Placental epithelial cell (primary cell): ENCODE data around the gene SPATA21. TPM values are rescaled to one million over a fixed set of nuclear protein-coding genes. Genes with fewer than 3 reads are reported as not detected.

Experiments used
- total RNA-seq: library from RNA; depleted of rRNA; stranded (reverse); fragments of >200 nt; gene quantifications from 2 replicates; pipeline ENCODE4 v1.2.3, GENCODE V29; 2012

Gene SPATA21, protein sequence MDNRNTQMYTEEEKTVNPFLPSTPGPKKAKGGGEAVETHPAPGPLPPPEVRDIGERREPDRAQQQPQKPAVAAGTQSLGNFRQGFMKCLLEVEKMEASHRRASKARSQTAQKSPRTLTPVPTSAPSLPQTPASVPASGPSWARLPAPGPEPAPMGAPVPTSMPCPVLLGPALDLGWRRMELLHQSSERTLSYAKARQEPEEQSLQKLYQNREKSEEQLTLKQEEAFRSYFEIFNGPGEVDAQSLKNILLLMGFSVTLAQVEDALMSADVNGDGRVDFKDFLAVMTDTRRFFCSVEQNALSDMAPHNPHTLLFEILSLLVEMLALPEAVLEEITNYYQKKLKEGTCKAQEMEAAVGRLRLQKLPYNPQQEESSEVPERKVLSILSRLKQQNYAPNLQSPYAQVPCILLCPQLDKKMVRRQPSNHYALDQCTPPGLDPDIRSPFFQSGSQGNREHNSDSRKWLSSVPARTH
- not detected in 2 replicates for total RNA-seq

DNA sequence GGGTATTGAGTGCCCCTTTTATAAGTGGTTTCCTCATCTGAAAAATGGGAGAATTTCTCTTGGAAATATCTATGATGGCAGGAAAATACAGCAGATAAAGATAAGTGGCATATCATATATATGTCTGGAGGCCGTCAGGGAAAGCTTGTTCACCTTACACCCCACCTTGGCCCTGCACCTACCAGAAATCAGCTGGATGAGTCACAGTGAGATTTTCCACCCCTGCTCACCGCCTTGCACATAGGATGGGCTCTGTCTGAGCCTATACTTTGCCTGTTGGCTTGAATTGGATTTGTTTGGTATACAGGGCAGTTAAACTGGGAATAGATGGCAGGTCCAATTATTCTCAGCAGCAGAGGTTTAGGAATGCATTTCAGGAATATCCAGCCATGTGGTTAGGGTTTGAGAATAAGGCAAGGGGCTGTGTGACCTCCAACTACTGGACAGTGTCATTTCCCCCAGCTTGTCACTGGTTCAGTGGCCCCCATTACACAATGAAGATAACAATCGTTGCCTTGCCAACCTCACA lies at the start of gene SPATA21:
TSS of gene SPATA21 (minus strand) at position 479 of the 529 bp plus-strand sequence. CDS start 6,053 bp downstream, outside the sequence.

DNA sequence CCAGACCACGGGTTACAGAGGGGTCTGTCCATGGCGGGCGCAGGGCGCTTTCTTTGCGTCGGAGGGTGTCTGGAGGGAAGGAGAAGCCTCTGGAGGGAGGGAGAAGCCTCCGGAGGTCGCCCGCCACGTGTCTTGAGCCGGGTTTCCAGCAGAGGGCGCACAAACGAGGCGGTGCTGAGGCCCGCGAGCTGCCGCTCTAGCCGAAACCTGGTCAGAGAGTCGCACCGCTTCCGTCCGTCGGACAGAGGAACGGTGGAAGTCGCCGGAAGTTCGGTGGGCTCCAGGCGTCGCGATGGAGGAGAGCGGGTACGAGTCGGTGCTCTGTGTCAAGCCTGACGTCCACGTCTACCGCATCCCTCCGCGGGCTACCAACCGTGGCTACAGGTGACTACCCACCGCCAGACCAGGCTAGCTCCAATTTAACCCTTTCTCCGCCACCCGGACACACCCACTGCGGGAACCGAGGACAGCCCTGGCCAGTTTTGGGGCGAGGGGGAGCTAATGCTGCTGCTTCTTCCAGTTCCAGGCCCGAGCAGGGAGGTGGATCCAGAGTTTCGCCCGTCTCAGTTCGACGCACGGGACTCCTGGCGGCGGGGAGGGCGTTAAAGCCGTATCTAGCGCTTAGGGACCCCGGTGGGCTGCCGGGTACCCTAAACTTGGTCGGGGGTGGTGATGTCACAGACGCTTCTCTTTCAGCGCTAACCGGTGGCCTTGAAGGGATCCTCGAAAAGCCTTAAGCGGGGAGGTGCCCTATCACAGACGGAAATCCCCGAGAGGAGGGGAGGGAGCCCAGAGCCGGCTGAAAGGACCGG lies 3.5 kb upstream of the SPATA21 start, which contains the start of gene NECAP2:
TSS of gene NECAP2 (plus strand) at position 255 of the 812 bp plus-strand sequence. CDS start at position 293, 38 bp downstream.

DNA sequence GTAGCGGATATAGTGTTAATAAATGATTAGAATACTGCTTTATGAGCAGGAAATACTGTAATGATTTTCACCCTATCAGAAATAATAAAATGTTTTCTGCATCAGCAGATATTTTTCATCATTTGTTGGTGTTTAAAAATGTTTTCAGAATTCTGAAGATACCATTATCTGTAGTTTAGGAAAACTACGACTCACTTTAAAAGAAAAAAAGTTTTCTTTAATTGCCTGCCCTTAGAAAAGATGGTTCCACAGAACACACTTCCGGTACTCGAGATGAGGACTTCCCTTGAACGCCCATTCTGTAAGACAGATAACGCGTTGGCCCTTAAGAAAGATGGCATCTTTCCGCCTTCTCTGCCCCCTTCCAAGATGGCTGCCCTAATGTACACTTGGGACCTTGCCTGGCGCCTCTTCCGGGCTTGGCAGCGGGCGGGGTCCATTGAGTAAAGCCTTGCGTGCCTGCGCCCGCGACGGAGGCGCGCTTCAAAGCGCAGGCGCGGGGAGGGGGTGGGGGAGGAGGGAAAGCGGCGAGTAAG lies 70.4 kb downstream of the SPATA21 start, which contains the start of gene SZRD1:
TSS of gene SZRD1 (plus strand) at position 521 of the 536 bp plus-strand sequence. CDS start 16 bp downstream, outside the sequence.

DNA sequence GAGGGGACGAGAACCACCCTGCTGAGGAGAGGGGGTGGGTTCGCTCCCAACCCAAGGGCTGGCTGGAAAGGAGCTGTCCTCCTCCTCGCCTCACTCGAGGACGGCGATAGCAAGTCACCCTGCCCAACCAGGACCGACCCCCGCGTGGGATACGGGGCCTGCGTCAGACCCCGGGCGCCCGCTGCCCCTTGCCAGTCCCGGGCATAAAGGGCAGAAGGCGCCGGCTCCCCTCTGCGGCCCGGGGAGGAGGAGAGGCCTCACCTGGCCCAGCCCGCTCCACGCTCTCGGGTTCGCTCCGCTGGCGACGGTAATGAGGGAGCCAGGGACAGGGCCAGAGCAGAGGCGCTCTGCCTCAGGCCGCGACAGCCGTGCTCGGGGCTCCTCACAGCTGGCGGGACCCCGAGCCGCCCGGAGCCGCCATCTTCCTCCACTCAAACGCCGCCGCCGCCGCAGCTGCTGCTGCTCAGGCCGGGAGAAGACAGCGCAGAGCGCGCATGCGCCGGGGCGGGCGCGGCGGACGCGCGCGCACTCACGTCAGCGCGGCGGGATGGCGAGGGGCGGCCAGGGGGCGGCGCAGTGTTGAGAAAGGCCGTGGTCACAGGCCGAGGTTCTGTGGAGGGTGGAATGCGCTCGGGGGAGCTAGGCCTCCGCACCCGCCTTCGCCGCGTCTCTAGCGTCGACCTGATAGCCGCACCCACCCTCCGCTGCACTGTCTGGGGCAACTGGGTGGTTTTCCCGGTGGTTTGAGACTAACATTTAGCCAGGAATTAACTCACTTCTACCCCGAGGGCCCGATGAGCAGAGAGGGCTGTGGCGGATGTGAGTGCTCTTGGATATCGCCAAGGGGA lies 85.0 kb downstream of the SPATA21 start, which contains the start of gene FBXO42:
TSS of gene FBXO42 (minus strand) at position 487 of the 848 bp plus-strand sequence. CDS start 37,062 bp downstream, outside the sequence.

Other genes with a start within 250 kb of the SPATA21 start
- 20.4 and 29.4 TPM in 2 replicates for gene ARHGEF19, start 224.8 kb downstream of the SPATA21 start, total RNA-seq
- gene CPLANE2, start 200.2 kb downstream of the SPATA21 start, total RNA-seq, result 7.9 and 13.8 TPM in 2 replicates
- gene FBXO42, start 84.9 kb downstream of the SPATA21 start, total RNA-seq, result 19.2 and 21.4 TPM in 2 replicates
- gene SZRD1, start 70.2 kb downstream of the SPATA21 start, total RNA-seq, result 47.1 and 80.9 TPM in 2 replicates
- 47.9 and 67.9 TPM in 2 replicates for gene NECAP2, start 3.3 kb upstream of the SPATA21 start, total RNA-seq
- gene RNU1-1, start 76.9 kb upstream of the SPATA21 start, total RNA-seq, result under 0.01 TPM in 2 replicates
- 32.2 and 41.8 TPM in 2 replicates for gene NBPF1, start 176.1 kb upstream of the SPATA21 start, total RNA-seq
- gene RNU1-3, start 229.5 kb upstream of the SPATA21 start, total RNA-seq, result under 0.01 TPM in 2 replicates